ENCODE data around the gene CYB561D2.

The CYB561D2 gene

GRCh38 chr3:50314342-50314741 lies 36.3 kb upstream of the CYB561D2 start:
- no peak for DNase-seq (ENCODE audit: extremely low spot score)
- CTCF ChIA-PET = interaction anchor here (0.6 to 2.6 kb wide), 2 partner anchors 10 to 308 kb away, joined by 4 to 7 read pairs; no protein-coding TSS in a partner anchor
- POLR2A ChIA-PET = interaction anchor here (1.5 to 2.5 kb wide), 2 partner anchors 14 to 23 kb away, joined by 5 to 8 read pairs; partner anchors contain the start of gene TUSC2
- TF ChIP-seq L3MBTL2 (conservative IDR thresholded peaks at IDR 0.05) (no peak), FOXM1 (IDR thresholded peaks at IDR 0.05; ENCODE audit: borderline replicate concordance) (no peak)

GRCh38 chr3:50314816-50315215 lies 35.8 kb upstream of the CYB561D2 start:
- CTCF ChIA-PET = interaction anchor here (0.6 to 2.6 kb wide), 2 partner anchors 9 to 308 kb away, joined by 4 to 7 read pairs; no protein-coding TSS in a partner anchor
- TF ChIP-seq NFRKB (IDR thresholded peaks at IDR 0.05) (no peak), PKNOX1 (IDR thresholded peaks at IDR 0.05) (no peak), SP1 (IDR thresholded peaks at IDR 0.05) (no peak), CTBP1 (IDR thresholded peaks at IDR 0.05; ENCODE audit: borderline replicate concordance) (no peak), TARDBP (IDR thresholded peaks at IDR 0.05) (no peak), LEF1 (IDR thresholded peaks at IDR 0.05; ENCODE audit: borderline replicate concordance) (no peak)
- POLR2A ChIA-PET = interaction anchor here (0.9 to 2.5 kb wide), 3 partner anchors 13 to 36 kb away, joined by 3 to 8 read pairs (median 5); partner anchors contain the start of genes CYB561D2, NPRL2 and TUSC2
- no peak for DNase-seq (ENCODE audit: extremely low spot score)

- DNase-seq (ENCODE audit: extremely low spot score) = no peak
- CTCF ChIA-PET = no interaction called here
- TF ChIP-seq PKNOX1 (IDR thresholded peaks at IDR 0.05) = no peak
- no peak for TF ChIP-seq SUZ12 (IDR thresholded peaks at IDR 0.05)
- no peak for TF ChIP-seq FOXA1 (IDR thresholded peaks at IDR 0.05)
- no peak for TF ChIP-seq LEF1 (IDR thresholded peaks at IDR 0.05; ENCODE audit: borderline replicate concordance)
- TF ChIP-seq SP1 (IDR thresholded peaks at IDR 0.05) = no peak
- no peak for TF ChIP-seq FOXK2 (IDR thresholded peaks at IDR 0.05)
- TF ChIP-seq CTBP1 (IDR thresholded peaks at IDR 0.05; ENCODE audit: borderline replicate concordance) = no peak
- no peak for TF ChIP-seq ARNT (IDR thresholded peaks at IDR 0.05)
- TF ChIP-seq HDGF (IDR thresholded peaks at IDR 0.05; ENCODE audit: borderline replicate concordance) = no peak
- no peak for TF ChIP-seq TARDBP (IDR thresholded peaks at IDR 0.05)
- TF ChIP-seq L3MBTL2 (conservative IDR thresholded peaks at IDR 0.05) = no peak
- TF ChIP-seq ELF4 (IDR thresholded peaks at IDR 0.05) = no peak
- TF ChIP-seq BHLHE40 (IDR thresholded peaks at IDR 0.05; ENCODE audit: borderline replicate concordance) = no peak
- no peak for TF ChIP-seq ZNF384 (IDR thresholded peaks at IDR 0.05)
- no peak for TF ChIP-seq NFRKB (IDR thresholded peaks at IDR 0.05)
- TF ChIP-seq FOXM1 (IDR thresholded peaks at IDR 0.05; ENCODE audit: borderline replicate concordance) = no peak
- POLR2A ChIA-PET = interaction anchor here (0.7 to 2.1 kb wide), 3 partner anchors 12 to 25 kb away, joined by 3 to 7 read pairs (median 4); partner anchors contain the start of genes HYAL3, IFRD2, NAA80 and TUSC2
These were observed 33.9 kb upstream of the CYB561D2 start for GRCh38 chr3:50316657-50317242.

- TF ChIP-seq LEF1 (IDR thresholded peaks at IDR 0.05; ENCODE audit: borderline replicate concordance) = no peak
- no peak for TF ChIP-seq L3MBTL2 (conservative IDR thresholded peaks at IDR 0.05)
- TF ChIP-seq FOXA1 (IDR thresholded peaks at IDR 0.05) = no peak
- no peak for TF ChIP-seq SP1 (IDR thresholded peaks at IDR 0.05)
- TF ChIP-seq HDGF (IDR thresholded peaks at IDR 0.05; ENCODE audit: borderline replicate concordance) = no peak
- no peak for TF ChIP-seq ELF4 (IDR thresholded peaks at IDR 0.05)
- no peak for TF ChIP-seq SUZ12 (IDR thresholded peaks at IDR 0.05)
- no peak for TF ChIP-seq PKNOX1 (IDR thresholded peaks at IDR 0.05)
- no peak for TF ChIP-seq BHLHE40 (IDR thresholded peaks at IDR 0.05; ENCODE audit: borderline replicate concordance)
- no peak for TF ChIP-seq CTBP1 (IDR thresholded peaks at IDR 0.05; ENCODE audit: borderline replicate concordance)
- TF ChIP-seq FOXM1 (IDR thresholded peaks at IDR 0.05; ENCODE audit: borderline replicate concordance) = no peak
- no peak for TF ChIP-seq FOXK2 (IDR thresholded peaks at IDR 0.05)
- ChIA-PET POLR2A (interaction anchor here (0.7 to 2.1 kb wide), 5 partner anchors 11 to 25 kb away, joined by 3 to 12 read pairs (median 4); partner anchors contain the start of genes HYAL3, IFRD2, NAA80 and TUSC2), CTCF (no interaction called here)
- no peak for DNase-seq (ENCODE audit: extremely low spot score)
These were observed 33.4 kb upstream of the CYB561D2 start for GRCh38 chr3:50317300-50317699.

- DNase-seq (ENCODE audit: extremely low spot score) = no peak
- POLR2A ChIA-PET = interaction anchor here (1.3 to 2.1 kb wide), 4 partner anchors 10 to 26 kb away, joined by 3 to 12 read pairs (median 6); partner anchors contain the start of genes HYAL3, IFRD2, NAA80 and TUSC2
- CTCF ChIA-PET = no interaction called here
- TF ChIP-seq HDGF (IDR thresholded peaks at IDR 0.05; ENCODE audit: borderline replicate concordance) = no peak
- TF ChIP-seq L3MBTL2 (conservative IDR thresholded peaks at IDR 0.05) = no peak
- no peak for TF ChIP-seq BHLHE40 (IDR thresholded peaks at IDR 0.05; ENCODE audit: borderline replicate concordance)
- no peak for TF ChIP-seq CTBP1 (IDR thresholded peaks at IDR 0.05; ENCODE audit: borderline replicate concordance)
- TF ChIP-seq SP1 (IDR thresholded peaks at IDR 0.05) = no peak
- TF ChIP-seq TARDBP (IDR thresholded peaks at IDR 0.05) = no peak
- TF ChIP-seq FOXK2 (IDR thresholded peaks at IDR 0.05) = no peak
- no peak for TF ChIP-seq ELF4 (IDR thresholded peaks at IDR 0.05)
- no peak for TF ChIP-seq ZNF384 (IDR thresholded peaks at IDR 0.05)
- no peak for TF ChIP-seq SUZ12 (IDR thresholded peaks at IDR 0.05)
- TF ChIP-seq LEF1 (IDR thresholded peaks at IDR 0.05; ENCODE audit: borderline replicate concordance) = no peak
- no peak for TF ChIP-seq NFRKB (IDR thresholded peaks at IDR 0.05)
- TF ChIP-seq PKNOX1 (IDR thresholded peaks at IDR 0.05) = no peak
These were observed 32.5 kb upstream of the CYB561D2 start for GRCh38 chr3:50318163-50318562.

All from HEK293T (cell line).